Omental fat pad (tissue), 4 donors: ENCODE results near the gene FER. TPM values are rescaled to one million over a fixed set of nuclear protein-coding genes. Genes with fewer than 3 reads are reported as not detected.
"Not testable (repeated sequence)": the region's sequence is repeated elsewhere in the genome, so short reads cannot be mapped to it uniquely, and the experiment has no call there.

ENCODE experiments used
- ATAC-seq: fragments of 150-250 bp; one replicate; pipeline ENCODE4 v1.9.1; 2016; ENCODE audit warnings: mild to moderate bottlenecking, moderate library complexity; ENCODE audit not compliant: low FRiP score
- DNase-seq: peaks from one replicate; pipeline ENCODE4 v3.0.0-alpha.2; 2019; ENCODE audit warnings: low spot score
- CTCF ChIP-seq, 3 donors: fragments of 450-650 bp; IDR thresholded peaks; one replicate each; pipeline ENCODE4 v1.5.1; 2016 to 2017; ENCODE audit warnings: antibody characterized with exemption in 3 of 3, mild to moderate bottlenecking in 3 of 3, moderate library complexity in 2 of 3
- total RNA-seq, 4 donors: library from RNA; depleted of rRNA; stranded (reverse); fragments of >200 nt; gene quantifications; one replicate each; pipeline ENCODE4 v1.1.0, GENCODE V29; 2016

Gene FER
- 10 to 100 TPM; 25.2 to 33.1 (median 29.5) TPM for total RNA-seq

GRCh38 chr5:108747774-108748400, at the start of gene FER:
Gene FER, plus strand, starts transcription at chr5:108747897. Its CDS starts 50,286 bp downstream, at chr5:108798183.
- TF ChIP-seq CTCF (IDR thresholded peaks at IDR 0.05), result no peak
- no peak for DNase-seq
- ATAC-seq, result peak; percentile 72

- not testable (repeated sequence) for ATAC-seq
These were observed 47.3 kb upstream of the FER start for GRCh38 chr5:108700388-108700787.

GRCh38 chr5:108700930-108701329, 46.8 kb upstream of the FER start:
- no peak for TF ChIP-seq CTCF (IDR thresholded peaks at IDR 0.05)
- ATAC-seq, result no peak

More at GRCh38 chr5:108700388-108700787, 47.3 kb upstream of the FER start:
- DNase-seq, result not testable (repeated sequence)

GRCh38 chr5:108702546-108702945, 45.2 kb upstream of the FER start:
- no peak for TF ChIP-seq CTCF (IDR thresholded peaks at IDR 0.05)
- DNase-seq (no peak), ATAC-seq (no peak)

More at GRCh38 chr5:108700930-108701329, 46.8 kb upstream of the FER start:
- no peak for DNase-seq

- ATAC-seq, result no peak
- DNase-seq, result no peak
- TF ChIP-seq CTCF (IDR thresholded peaks at IDR 0.05), result no peak
These were observed 44.4 kb upstream of the FER start for GRCh38 chr5:108703313-108703712.

GRCh38 chr5:108707141-108707540, 40.6 kb upstream of the FER start:
- no peak for DNase-seq
- ATAC-seq, result no peak
- TF ChIP-seq CTCF (IDR thresholded peaks at IDR 0.05), result no peak

GRCh38 chr5:108711898-108712297, 35.8 kb upstream of the FER start:
- no peak for TF ChIP-seq CTCF (IDR thresholded peaks at IDR 0.05)
- no peak for ATAC-seq
- DNase-seq, result no peak
